HG03196 (cell line): Measurements from ENCODE around the gene CSMD2.

Experiments
- ATAC-seq: cut with Tn5 transposase; IDR thresholded peaks from one replicate; pipeline ENCODE4 v1.9.1; 2021; ENCODE audit not compliant: unreplicated experiment

Gene CSMD2

GRCh38 chr1:33725037-33725436 lies 440.0 kb downstream of the CSMD2 start:
- no peak for ATAC-seq

- ATAC-seq = no peak
Measured at GRCh38 chr1:33724348-33724747, 440.7 kb downstream of the CSMD2 start.

- ATAC-seq = no peak
Measured at GRCh38 chr1:33723251-33723650, 441.8 kb downstream of the CSMD2 start.

- no peak for ATAC-seq
Measured at GRCh38 chr1:33721301-33721815, 443.7 kb downstream of the CSMD2 start.

- no peak for ATAC-seq
Measured at GRCh38 chr1:33719771-33720670, 445.0 kb downstream of the CSMD2 start.

- no peak for ATAC-seq
Measured at GRCh38 chr1:33719326-33719725, 445.7 kb downstream of the CSMD2 start.

GRCh38 chr1:33718186-33718585 lies 446.8 kb downstream of the CSMD2 start:
- ATAC-seq = no peak

GRCh38 chr1:33716976-33717688 lies 447.9 kb downstream of the CSMD2 start:
- ATAC-seq = no peak

- ATAC-seq = no peak
Measured at GRCh38 chr1:33715195-33715811, 449.7 kb downstream of the CSMD2 start.

GRCh38 chr1:33714421-33714820 lies 450.6 kb downstream of the CSMD2 start:
- no peak for ATAC-seq

- ATAC-seq = no peak
Measured at GRCh38 chr1:33713058-33713877, 451.8 kb downstream of the CSMD2 start.

- ATAC-seq = no peak
Measured at GRCh38 chr1:33712186-33712585, 452.8 kb downstream of the CSMD2 start.

- ATAC-seq = no peak
Measured at GRCh38 chr1:33711511-33711910, 453.5 kb downstream of the CSMD2 start.

- no peak for ATAC-seq
Measured at GRCh38 chr1:33710967-33711366, 454.1 kb downstream of the CSMD2 start.

GRCh38 chr1:33709783-33710718 lies 455.0 kb downstream of the CSMD2 start:
- no peak for ATAC-seq

- ATAC-seq = no peak
Measured at GRCh38 chr1:33709174-33709782, 455.8 kb downstream of the CSMD2 start.

- ATAC-seq = no peak
Measured at GRCh38 chr1:33706634-33707255, 458.3 kb downstream of the CSMD2 start.

- ATAC-seq = no peak
Measured at GRCh38 chr1:33703464-33703863, 461.6 kb downstream of the CSMD2 start.
